HG03460 (cell line): ENCODE results near the gene PEX14.

Experiments
- ATAC-seq: cut with Tn5 transposase; IDR thresholded peaks from one replicate; pipeline ENCODE4 v1.9.1; 2021; ENCODE audit not compliant: unreplicated experiment

The PEX14 gene

GRCh38 chr1:10631811-10632593 is 157.3 kb downstream of the PEX14 start:
- ATAC-seq = no peak

DNA sequence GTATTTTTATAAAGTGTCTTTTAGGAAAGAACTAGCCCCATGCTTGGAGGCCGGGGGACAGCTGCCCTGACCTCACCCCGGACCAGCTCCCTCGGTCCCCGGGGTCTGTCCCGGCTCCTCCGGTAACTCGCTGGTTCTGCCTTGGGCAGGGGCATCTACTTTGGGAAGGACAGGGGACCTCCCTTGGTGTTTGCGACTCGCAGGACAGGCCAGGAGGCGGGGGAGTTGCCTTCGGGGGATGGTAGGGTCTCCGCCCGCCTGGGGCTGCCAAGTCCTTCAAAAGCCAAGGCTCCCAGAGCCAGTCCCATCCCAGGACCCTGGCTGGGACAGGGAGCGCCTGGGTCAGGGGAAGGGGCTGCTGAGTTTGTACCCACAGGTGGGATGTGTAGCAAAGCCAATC is 157.9 kb downstream of the PEX14 start:
- ATAC-seq = no peak

GRCh38 chr1:10633416-10633815 is 158.7 kb downstream of the PEX14 start:
- no peak for ATAC-seq

GRCh38 chr1:10634075-10634427 is 159.3 kb downstream of the PEX14 start:
- no peak for ATAC-seq

DNA sequence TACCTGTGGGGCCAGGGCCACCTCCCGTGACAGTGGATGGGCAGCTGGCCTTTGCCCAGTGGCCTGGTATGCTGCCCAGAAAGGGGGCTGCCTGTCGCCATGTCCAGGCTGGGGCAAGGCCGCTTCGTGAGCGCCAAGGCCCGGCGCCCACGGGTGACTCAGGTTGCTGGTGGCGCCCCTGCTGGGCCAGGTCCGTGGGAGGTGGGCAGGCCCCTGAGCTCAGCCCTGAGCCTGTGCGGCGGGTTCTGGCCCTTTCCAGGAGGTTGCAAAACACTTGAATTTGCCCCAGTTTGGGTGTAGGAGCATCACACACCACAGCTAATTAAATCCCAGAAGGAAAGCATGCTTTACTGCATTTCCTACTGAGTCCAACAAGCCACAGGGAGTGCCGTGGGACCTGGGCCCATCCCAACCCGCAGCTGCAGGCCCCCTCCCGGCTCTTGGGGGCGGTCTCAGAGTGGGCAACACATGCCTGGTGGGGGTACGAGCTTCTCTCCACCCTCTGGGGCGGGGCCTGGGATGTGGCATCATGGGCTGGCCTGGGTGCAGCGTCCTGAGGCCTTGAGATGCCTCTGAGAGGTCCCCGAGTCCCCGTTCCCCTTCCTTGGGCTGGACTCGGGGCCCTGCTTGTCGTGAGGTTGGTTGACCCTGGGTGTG is 159.8 kb downstream of the PEX14 start:
- no peak for ATAC-seq

- ATAC-seq = no peak
These were observed 160.5 kb downstream of the PEX14 start for GRCh38 chr1:10635085-10635896.

DNA sequence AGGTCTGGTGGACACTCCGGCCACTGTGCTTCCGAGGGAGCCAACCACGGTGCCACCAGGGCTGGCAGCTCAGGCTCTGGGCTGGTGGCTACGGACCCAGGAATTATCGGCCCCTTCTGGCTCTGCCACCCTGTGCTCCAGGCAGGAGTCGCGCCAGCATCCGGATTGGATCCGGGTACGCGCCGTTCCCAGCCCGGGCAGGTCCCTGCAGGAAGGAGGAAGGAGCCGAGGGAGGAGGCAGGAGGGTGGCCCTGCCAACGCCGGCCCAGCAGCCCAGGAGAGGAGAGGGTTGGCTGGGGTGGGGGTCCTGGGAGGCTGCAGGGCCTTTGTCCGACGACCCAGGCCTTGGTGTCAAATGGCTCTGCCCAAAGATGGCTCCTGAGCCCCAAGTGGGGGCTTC is 161.2 kb downstream of the PEX14 start:
- ATAC-seq = no peak

GRCh38 chr1:10637400-10637799 is 162.7 kb downstream of the PEX14 start:
- ATAC-seq = no peak

- ATAC-seq = no peak
These were observed 163.2 kb downstream of the PEX14 start for GRCh38 chr1:10637834-10638558.

GRCh38 chr1:10638559-10639005 is 163.8 kb downstream of the PEX14 start:
- ATAC-seq = no peak

DNA sequence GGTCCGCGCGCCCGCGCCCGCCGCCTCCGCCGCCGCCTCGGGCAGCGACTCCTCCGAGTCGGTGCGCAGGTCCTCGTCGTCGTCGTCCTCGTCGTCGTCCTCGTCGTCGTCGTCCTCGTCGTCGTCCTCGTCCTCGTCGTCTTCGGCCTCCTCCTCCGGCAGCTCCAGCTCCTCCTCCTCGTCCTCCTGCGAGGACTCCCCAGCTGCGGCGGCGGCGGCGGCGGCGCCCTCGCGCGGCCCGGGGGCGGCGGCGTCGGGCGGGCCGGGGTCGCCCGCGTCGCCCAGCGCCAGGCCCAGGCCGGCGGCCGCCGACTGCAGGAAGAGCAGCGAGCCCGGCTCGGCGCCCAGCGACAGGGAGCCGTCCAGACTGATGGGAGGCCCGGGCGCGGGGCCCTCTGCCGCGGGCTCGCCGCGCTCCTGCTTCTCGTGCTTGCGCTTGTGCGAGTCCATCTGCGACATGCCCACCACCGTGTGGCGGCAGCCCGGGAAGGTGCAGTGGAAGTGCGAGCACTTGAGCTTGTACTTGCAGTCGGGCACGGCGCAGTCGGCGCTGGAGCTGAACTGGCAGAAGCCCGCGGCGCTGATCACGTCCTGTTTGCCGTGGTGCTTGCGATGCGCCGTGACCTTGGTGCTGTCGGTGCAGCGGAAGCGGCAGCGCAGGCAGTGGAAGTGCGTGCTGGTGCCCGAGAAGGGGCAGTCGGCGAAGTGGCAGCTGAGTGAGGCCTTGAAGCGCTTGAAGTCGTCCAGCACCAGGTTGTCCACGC is 164.4 kb downstream of the PEX14 start:
- ATAC-seq = no peak

DNA sequence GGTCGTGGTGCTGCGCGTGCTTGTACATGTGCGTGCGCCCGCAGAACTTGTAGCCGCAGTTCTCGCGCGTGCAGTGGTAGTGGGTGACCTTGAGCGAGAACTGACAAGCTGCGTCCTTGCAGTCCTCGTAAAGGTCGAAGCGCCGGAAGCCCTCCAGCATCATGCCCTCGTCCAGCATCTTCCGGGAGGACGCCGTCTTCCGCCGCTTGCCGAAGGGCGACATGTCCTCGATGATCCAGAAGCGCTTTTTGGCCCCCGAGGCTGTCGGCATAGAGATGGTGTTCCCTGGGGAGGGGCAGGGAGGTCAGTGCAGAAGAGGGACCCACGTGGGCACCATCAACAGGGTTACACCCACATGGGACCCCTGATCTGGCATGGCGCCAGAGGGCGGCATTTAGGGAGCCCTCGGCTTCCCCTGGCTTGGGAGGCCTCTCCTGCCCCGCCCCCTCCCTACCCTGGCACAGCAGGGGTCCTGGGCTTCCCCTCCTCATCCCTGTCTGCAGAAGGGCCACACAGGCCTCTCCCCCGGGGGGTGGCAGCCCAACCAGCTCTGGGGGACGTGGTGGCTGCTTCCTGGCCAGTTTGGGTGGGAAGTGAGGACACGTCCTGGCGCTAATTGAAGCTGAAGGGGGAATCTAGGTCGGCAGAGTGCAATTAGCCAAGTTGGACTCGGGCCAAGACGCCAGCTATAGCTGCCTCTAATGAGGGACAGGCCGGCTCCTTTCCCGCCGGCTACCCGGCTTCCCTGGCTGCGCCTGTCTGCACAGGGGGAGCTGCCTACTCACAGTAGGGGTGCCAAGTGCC is 165.2 kb downstream of the PEX14 start:
- no peak for ATAC-seq

DNA sequence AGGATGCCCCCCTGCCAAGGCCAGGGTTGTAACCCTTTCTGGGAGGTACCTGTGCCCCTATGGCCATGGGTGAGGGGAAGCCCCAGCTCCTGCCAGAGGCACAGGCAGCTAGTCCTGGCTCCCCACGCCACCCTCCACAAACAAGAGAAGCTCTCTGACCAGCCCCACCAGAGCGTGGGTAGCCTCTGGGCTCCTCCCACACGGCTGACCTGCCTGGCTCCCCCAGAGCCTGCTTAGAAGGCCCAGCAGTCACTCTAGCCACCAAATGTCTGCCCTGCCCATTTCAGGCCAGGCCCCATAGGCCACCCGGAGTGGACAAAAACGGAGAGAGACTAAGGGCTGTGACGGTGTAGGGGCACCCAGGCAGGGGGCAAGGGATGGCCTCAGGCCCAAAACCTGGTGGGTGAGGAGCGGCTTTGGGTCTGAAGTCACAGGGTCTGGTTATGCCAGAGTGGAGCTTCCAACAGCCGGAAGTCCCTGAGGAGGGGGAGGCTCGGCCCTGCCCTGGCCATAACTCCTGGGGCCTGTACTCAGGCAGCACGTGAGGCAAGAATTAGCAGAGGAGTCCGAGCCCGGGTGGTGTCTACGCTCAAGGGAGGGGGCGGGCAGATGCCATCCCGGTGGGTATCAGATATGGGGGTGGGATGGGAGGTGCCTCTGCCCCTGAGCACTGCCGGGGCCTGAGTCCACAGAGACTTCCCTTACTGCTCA is 166.2 kb downstream of the PEX14 start:
- ATAC-seq = no peak

GRCh38 chr1:10641976-10642375 is 167.2 kb downstream of the PEX14 start:
- ATAC-seq = no peak

DNA sequence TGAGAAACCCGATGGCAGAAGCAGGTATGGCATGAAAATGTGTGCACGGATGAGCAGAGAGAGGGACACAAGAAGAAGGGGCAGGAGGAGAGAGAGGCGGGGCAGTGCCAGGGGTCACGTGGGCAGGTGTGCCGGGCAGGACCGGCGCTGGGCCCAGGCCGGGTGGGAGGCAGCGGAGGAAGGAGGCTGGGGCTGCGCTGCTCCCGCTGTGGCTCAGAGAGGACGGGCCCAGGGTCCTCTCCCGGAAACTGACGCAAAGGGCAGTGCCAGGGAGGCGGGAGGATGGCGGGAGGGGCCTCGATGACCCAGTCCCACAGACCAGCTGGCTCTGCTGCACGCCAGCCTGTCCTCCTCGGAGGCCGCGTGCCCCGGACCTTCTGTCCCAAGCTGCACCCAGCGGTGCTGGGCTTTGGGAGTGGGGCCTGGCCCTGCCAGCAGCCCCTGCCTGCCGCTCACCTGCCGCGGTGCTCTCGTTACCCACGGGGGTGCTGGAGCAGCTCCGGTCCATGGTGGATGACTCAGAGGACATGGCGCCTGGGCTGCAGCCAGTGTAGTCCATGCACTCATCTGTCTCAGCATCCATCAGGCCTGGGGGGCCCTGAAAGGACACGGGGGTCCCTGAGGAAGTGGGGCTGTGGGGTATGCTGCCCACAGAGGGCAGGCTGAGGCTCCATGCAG is 167.8 kb downstream of the PEX14 start:
- ATAC-seq = no peak

DNA sequence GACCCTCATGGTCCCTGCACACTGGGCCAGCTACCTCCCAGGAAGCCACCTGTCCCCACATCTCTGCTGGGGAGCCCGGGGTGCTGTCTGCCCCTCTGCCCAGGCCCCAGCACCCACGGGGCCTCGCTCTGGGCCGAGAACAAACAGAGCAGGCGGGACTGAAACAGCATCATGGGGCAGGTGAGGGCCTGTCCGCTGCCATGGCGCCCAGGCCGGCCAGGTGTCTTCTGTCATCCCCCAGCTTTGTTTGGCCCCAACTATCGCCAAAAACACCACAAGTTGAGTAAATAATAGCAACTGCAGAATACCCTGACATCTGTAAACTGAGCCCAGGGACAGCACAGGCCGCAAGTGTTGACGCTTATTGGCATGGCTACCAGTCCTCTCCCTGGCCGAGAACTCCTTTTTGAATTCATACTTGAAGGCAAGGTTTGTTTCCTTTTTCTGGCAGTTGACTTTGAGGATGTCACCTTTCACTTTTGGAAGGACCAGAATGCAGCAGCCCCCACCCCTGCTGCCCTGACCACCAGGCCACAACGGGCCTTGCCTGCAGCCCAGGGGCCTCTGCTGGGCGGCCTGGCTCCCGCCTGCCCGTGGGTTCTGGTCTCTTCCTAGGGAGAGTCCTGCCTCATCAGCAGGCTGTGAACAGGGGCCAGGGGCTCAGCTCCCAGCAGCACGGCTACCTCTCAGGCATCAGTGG is 169.0 kb downstream of the PEX14 start:
- ATAC-seq = no peak

DNA sequence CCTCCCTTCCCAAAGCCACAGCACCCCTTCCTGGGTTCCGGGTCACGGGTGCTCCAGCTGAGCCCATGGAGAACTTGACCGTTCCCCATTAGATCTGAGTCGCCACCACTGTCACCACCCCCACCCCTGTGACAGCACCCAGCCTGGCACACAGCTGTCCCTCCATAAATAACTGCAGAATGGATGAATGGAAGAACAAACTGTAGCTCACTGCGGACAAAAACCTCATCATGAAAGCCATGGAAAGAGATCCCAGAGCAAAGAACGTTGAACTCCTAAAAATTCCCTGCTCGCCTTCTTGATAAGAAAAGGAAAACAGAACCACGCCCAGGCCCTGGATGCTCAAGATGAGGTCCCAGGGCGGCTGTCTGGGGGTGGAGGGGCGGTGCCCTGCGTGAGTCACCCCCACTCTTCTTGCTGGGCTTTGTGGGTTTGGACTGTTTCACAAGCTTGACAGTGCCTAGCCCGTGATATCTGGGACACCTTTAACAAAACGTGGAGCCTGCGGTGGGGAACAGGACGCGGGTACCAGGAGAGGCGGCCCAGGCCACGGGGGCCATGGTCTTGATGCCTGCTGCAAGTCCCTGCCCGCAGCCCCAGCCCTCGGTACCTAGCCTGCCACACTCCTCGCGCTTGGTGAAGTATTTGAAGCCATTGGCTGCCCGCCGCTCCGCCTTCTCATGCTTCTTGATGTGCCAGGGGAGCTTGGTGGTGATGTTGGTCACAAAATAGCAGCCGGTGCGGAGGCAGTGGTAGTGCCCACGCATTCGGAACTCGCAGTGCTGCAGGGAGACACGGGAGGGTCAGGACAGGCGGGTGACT is 169.8 kb downstream of the PEX14 start:
- no peak for ATAC-seq
